ENCODE measurements around the gene CYTH1. TPM values are rescaled to one million over a fixed set of nuclear protein-coding genes. Genes with fewer than 3 reads are reported as not detected.

CYTH1 gene
- total RNA-seq, 1 donor: 21.4 TPM

DNA sequence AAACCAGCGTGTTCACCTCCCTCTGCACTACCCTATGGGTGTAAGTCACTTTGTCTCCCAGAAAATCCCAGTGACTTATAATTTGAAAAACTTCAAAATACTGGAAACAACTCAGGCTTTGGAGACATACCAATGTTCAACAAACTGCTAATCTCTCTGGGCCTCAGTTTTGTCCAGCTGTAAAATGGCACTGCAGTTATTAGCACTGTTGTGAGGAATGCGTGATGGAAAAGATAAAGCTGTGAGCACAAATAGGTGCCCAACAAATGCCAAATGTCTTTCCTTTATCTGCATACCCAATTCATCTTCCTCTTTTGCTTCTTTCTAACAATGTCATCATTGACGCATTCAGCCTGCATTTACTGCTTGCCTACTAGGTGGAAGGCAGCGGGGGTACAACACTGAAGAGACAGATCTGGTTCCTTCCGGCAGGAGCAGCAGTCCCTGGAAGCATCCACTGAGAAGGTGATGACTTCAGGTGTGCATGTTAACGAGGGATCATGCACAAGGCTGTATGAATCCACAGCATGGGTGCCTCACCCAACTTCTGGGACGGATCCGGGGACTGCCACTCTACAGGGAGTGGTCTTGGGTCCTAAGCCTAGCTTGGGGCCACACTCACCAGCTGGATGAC, 63.4 kb downstream of the CYTH1 start:
- no peak for DNase-seq (ENCODE audit: insufficient read length, low spot score, missing footprints)
- TF ChIP-seq, protein P1, sequence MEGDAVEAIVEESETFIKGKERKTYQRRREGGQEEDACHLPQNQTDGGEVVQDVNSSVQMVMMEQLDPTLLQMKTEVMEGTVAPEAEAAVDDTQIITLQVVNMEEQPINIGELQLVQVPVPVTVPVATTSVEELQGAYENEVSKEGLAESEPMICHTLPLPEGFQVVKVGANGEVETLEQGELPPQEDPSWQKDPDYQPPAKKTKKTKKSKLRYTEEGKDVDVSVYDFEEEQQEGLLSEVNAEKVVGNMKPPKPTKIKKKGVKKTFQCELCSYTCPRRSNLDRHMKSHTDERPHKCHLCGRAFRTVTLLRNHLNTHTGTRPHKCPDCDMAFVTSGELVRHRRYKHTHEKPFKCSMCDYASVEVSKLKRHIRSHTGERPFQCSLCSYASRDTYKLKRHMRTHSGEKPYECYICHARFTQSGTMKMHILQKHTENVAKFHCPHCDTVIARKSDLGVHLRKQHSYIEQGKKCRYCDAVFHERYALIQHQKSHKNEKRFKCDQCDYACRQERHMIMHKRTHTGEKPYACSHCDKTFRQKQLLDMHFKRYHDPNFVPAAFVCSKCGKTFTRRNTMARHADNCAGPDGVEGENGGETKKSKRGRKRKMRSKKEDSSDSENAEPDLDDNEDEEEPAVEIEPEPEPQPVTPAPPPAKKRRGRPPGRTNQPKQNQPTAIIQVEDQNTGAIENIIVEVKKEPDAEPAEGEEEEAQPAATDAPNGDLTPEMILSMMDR (IDR thresholded peaks at IDR 0.05; ENCODE audit: extremely low read depth, low read depth, low read length): no peak
- Histone ChIP-seq H3K9me3 (ENCODE audit: low read depth, low read length) (no peaks in the 10 kb centered on the region), H4K20me1 (ENCODE audit: insufficient read depth, low read length) (peaks cover 85% of the 10 kb centered on the region), H3K4me2 (ENCODE audit: insufficient read depth, low read length) (no peak overlapping the region), H3K27ac (ENCODE audit: low read depth, low read length) (no peak overlapping the region), H3K27me3 (ENCODE audit: insufficient read depth, low read length) (no peaks in the 10 kb centered on the region), H2AFZ (ENCODE audit: low read length) (no peak overlapping the region), H3K4me1 (ENCODE audit: insufficient read depth, low read length) (peaks cover 23% of the 10 kb centered on the region), H3K79me2 (ENCODE audit: insufficient read depth, low read length) (peaks cover 73% of the 10 kb centered on the region), H3K36me3 (ENCODE audit: insufficient read depth, low read length) (no peaks in the 10 kb centered on the region), H3K4me3 (ENCODE audit: insufficient read depth, low read length) (no peak overlapping the region)

DNA sequence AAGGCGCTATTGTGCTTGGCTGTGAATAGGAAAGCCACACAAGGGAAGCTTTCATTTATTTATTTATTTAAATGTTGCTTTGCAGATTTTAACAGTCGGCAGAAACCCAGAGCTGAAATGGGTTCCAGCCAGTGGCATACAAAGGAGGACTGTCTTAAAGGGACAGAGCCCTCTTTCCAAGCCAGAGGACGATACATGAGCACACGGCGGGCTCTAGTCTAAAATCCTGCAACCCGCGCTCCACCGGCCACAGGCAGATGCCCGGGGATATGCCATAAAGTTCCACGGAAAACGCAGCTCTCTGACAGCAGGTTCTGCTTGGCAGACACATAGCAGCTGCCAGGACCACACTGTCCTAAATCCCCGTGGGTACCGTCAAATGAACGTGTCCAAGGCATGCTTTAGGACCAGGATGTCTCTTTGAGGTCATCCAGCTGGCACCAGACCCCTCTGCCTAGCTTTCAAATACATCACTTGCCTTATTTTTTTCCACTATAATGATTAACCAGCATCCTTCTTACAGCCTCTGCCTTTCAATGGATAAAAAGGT, 64.6 kb downstream of the CYTH1 start:
- peak overlapping the region; percentile 75 for H3K4me3 ChIP-seq (ENCODE audit: insufficient read depth, low read length)
- peaks cover 23% of the 10 kb centered on the region for H3K4me1 ChIP-seq (ENCODE audit: insufficient read depth, low read length)
- H3K4me2 ChIP-seq (ENCODE audit: insufficient read depth, low read length): peak overlapping the region; percentile 98
- peaks cover 68% of the 10 kb centered on the region for H3K79me2 ChIP-seq (ENCODE audit: insufficient read depth, low read length)
- H3K27ac ChIP-seq (ENCODE audit: low read depth, low read length): no peak overlapping the region
- peak overlapping the region; percentile 77 for H2AFZ ChIP-seq (ENCODE audit: low read length)
- H4K20me1 ChIP-seq (ENCODE audit: insufficient read depth, low read length): peaks cover 77% of the 10 kb centered on the region
- no peak for DNase-seq (ENCODE audit: insufficient read length, low spot score, missing footprints)
- TF ChIP-seq, protein P1 (IDR thresholded peaks at IDR 0.05; ENCODE audit: extremely low read depth, low read depth, low read length): no peak
- H3K9me3 ChIP-seq (ENCODE audit: low read depth, low read length): no peaks in the 10 kb centered on the region
- H3K36me3 ChIP-seq (ENCODE audit: insufficient read depth, low read length): no peaks in the 10 kb centered on the region
- H3K27me3 ChIP-seq (ENCODE audit: insufficient read depth, low read length): no peaks in the 10 kb centered on the region

DNA sequence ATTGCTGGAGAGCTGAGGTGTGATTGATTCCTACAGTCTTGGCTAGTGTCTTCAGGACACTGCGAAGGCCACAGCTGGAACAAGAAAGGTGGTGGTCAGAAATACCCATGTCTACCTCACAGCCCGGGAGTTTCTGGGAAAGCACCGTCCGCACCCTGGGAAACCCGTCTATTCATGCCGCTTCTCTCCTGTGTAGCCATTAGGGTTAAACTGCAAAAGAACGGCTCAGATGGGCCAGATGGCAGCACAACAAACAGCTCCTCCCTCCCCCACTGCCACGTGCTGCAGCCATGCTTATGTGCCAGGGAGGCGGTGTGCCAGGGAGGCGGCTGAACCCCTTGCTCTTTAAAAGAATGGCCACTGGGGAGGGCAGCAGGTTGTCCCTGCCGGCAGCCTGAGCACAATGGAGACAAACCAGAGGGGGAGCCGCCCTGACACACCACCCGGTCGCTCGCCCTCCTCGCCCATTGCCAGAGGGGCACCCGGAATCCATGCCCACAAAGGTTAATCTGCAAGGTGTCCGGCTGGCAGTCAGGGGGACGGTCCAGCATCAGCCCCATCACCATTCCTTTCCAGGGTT, 65.2 kb downstream of the CYTH1 start:
- H3K79me2 ChIP-seq (ENCODE audit: insufficient read depth, low read length): peaks cover 64% of the 10 kb centered on the region
- no peaks in the 10 kb centered on the region for H3K27me3 ChIP-seq (ENCODE audit: insufficient read depth, low read length)
- no peak overlapping the region for H3K27ac ChIP-seq (ENCODE audit: low read depth, low read length)
- H2AFZ ChIP-seq (ENCODE audit: low read length): peak overlapping the region; percentile 77
- H3K4me3 ChIP-seq (ENCODE audit: insufficient read depth, low read length): peak overlapping the region; percentile 75
- H3K9me3 ChIP-seq (ENCODE audit: low read depth, low read length): no peaks in the 10 kb centered on the region
- peak; percentile 82 for DNase-seq (ENCODE audit: insufficient read length, low spot score, missing footprints)
- H4K20me1 ChIP-seq (ENCODE audit: insufficient read depth, low read length): peaks cover 73% of the 10 kb centered on the region
- H3K4me1 ChIP-seq (ENCODE audit: insufficient read depth, low read length): peaks cover 23% of the 10 kb centered on the region
- TF ChIP-seq, protein P1 (IDR thresholded peaks at IDR 0.05; ENCODE audit: extremely low read depth, low read depth, low read length): no peak
- H3K4me2 ChIP-seq (ENCODE audit: insufficient read depth, low read length): peak overlapping the region; percentile 98
- H3K36me3 ChIP-seq (ENCODE audit: insufficient read depth, low read length): no peaks in the 10 kb centered on the region

DNA sequence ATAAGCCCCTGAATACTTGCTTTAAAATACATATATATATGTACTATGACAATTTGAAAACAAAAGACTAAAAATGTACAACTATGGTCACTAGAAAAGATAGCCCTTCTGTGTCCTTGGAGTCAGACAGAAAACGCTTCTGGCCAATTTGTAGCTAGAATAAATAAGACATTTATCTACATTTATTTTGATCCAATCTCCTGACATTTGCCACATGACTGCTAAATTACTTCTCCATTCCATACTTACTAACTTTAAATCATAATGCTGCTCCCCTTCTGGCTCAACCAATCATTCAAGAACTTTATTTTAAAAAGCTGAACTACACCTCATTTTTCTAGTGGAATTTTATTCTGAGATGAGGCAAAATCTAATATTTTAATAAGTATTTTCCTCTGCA, 65.8 kb downstream of the CYTH1 start:
- no peak overlapping the region for H3K4me2 ChIP-seq (ENCODE audit: insufficient read depth, low read length)
- no peak overlapping the region for H2AFZ ChIP-seq (ENCODE audit: low read length)
- H3K79me2 ChIP-seq (ENCODE audit: insufficient read depth, low read length): peaks cover 59% of the 10 kb centered on the region
- TF ChIP-seq, protein P1 (IDR thresholded peaks at IDR 0.05; ENCODE audit: extremely low read depth, low read depth, low read length): no peak
- no peaks in the 10 kb centered on the region for H3K27me3 ChIP-seq (ENCODE audit: insufficient read depth, low read length)
- peaks cover 67% of the 10 kb centered on the region for H4K20me1 ChIP-seq (ENCODE audit: insufficient read depth, low read length)
- no peak for DNase-seq (ENCODE audit: insufficient read length, low spot score, missing footprints)
- H3K4me3 ChIP-seq (ENCODE audit: insufficient read depth, low read length): no peak overlapping the region
- H3K9me3 ChIP-seq (ENCODE audit: low read depth, low read length): no peaks in the 10 kb centered on the region
- no peak overlapping the region for H3K27ac ChIP-seq (ENCODE audit: low read depth, low read length)
- H3K4me1 ChIP-seq (ENCODE audit: insufficient read depth, low read length): peaks cover 23% of the 10 kb centered on the region
- H3K36me3 ChIP-seq (ENCODE audit: insufficient read depth, low read length): no peaks in the 10 kb centered on the region
